Raji (cell line): ENCODE measurements around the gene TINCR.

Experiments used
- POLR2A ChIP-seq: IDR thresholded peaks from 2 replicates; pipeline ENCODE4 v1.6.1; 2011; ENCODE audit warnings: low read depth, low read length, control low read depth; ENCODE audit not compliant: insufficient read depth

TINCR gene

DNA sequence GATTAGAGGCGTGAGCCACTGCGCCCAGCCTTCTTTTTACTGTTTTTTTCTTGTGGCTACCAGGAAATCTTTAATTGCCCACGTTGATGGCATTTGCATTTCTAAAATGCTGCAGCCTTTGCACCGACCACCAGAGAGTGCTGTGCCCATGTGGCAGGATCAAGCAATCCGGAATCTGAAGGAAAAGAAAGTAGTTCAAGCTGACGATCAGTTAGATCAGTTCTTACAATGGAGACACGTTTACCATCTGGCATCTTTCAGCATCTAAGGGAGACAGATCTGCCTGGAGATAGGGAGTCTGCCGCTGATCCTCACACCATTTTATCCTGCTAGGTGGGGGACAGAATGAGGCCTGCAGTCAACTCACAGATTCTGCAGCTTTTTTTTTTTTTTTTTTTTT lies 19.9 kb downstream of the TINCR start:
- no peak for TF ChIP-seq POLR2A

GRCh38 chr19:5545984-5546383 lies 21.8 kb downstream of the TINCR start:
- no peak for TF ChIP-seq POLR2A

DNA sequence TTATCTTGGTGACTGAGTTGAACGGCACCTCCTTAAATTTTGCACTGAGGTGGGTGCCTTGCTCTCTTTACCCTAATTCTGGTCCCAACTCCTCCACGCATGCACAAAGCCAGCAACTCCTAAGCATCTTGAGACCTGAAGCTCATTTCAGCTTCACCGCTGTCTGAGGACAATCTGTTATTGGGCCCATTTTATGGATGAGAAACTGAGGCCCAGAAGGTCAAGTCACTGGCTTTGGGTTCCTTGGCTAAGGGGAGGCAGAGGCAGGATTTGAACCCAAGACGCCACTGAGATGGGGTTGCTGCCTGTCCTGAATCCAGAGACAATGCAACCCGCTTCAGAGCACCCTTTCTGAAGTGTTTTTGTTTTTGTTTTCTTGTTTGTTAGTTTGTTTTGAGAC lies 22.7 kb downstream of the TINCR start:
- no peak for TF ChIP-seq POLR2A

DNA sequence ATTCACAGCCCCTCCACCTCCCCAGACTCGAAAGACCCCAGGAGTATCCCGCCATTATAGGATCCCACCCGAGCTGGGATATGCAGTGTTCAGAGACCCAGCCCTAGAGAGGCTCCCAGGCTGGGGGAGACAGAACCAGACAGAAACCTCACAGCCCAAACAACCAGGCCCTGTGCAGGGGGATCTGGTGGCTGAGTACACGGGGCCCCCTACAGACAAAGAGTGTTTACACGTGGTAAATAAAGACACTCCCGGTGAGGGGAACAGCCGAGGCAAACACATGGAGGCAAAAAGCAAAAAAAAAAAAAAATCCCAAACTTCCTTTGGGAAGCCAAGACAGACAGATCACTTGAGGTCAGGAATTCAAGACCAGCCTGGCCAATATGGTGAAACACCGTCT lies 25.1 kb downstream of the TINCR start:
- TF ChIP-seq POLR2A, result no peak

DNA sequence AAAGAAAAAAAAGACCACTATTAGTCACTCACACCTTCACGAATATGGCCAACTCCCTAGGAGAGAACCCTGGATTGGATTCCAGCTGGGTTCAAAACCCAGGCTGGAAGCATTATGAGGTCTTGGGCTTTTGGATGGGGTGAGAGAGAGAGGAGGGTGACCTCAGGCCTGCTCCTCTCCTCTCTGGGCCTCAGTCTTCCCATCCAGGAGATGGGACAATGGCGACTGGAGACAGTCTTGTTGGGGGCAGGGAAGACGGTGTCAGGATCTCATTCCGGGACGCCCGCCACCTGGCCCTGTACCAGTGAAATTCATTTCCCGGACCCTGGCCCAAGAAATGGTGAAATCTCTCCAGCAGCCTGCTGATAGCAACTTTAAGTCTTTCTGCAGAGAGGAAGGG lies 26.3 kb downstream of the TINCR start:
- TF ChIP-seq POLR2A, result no peak

DNA sequence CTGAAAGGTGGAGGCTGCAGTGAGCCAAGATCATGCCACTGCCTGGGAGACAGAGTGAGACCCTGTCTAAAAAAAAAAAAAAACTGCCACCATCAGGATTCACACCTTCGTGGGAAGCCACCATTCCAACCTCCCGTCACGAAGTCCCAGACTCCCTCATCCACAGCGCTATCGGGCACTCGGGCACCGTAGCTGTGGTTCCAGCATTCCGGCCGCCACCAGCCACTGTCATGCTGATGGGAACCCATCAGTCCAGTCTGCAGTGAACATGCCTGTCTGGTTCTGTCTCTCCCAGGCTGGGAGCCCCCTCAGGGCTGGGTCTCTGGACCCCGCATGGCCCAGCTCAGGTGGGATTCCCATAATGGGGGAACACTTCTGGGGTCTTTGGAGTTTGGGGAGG lies 27.5 kb downstream of the TINCR start:
- no peak for TF ChIP-seq POLR2A

GRCh38 chr19:5537870-5538269 lies 29.9 kb downstream of the TINCR start:
- TF ChIP-seq POLR2A, result no peak

DNA sequence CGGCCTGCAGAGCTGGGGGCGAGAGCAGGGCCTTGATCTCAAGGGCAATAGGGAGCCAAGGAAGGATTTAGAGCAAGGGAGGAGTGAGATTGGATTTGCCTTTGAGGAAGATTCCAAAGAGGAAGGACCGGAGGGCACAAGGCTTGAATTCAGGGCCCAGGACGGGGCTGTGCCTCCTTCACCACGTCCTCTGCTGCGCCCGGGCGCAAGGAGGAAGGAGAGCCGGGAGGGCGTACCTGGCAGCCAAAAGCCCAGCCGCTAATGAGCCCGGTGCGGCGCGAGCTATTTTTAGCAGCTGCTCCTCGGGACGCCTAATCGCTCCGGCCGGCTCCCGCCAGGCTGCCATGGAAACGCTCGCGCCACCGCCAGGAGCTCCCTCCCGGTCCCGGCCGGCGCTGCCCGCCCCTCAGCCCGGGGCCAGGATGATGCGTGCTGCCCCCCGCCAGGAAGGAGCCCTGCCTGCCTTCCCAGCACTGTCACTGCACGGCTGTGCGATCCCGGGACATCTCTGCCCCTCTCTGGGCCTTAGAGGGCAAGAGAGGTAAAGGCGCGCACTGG lies 31.3 kb downstream of the TINCR start:
- no peak for TF ChIP-seq POLR2A

- TF ChIP-seq POLR2A, result no peak
Measured at GRCh38 chr19:5534787-5535586, 32.8 kb downstream of the TINCR start.

- no peak for TF ChIP-seq POLR2A
Measured at GRCh38 chr19:5533257-5533656, 34.5 kb downstream of the TINCR start.

DNA sequence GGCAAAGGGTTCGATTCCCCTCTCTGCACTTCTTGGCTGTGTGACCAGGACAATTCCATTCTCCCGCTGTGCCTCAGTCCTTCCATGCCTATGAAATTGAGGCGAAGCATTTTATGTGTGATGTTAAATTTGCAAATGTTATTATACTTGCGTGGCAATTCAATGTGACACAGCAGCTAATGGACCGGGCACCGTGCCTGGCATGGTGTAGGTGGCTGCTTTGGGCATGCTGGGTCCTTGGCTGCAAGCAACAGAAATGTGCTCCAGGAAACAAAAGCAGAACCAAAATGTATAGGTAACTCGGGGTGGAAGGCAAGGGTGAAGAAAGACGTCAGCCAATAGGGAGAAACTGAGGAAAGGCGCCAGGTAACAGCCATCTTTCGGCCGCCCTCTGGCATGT lies 37.1 kb downstream of the TINCR start:
- no peak for TF ChIP-seq POLR2A

DNA sequence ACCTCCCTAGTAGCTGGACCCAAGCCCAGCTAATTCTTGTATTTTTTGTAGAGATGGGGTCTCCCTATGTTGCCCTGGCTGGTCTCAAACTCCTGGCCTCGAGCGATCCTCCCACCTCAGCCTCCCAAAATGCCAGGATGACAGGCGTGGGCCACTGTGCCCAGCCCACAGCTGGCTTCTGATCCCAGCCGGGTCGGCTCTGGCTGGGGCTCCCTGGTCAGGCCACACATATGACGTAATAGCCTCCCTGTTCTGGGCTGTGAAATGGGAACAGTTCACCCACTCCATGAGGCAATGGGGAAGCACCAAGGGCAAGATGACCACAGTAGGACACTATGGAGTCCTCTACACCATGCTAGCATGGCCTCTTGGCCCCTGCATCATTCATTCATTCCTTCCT lies 41.1 kb downstream of the TINCR start:
- TF ChIP-seq POLR2A, result no peak

GRCh38 chr19:5524081-5524480 lies 43.7 kb downstream of the TINCR start:
- no peak for TF ChIP-seq POLR2A

GRCh38 chr19:5522106-5522505 lies 45.6 kb downstream of the TINCR start:
- TF ChIP-seq POLR2A, result no peak

GRCh38 chr19:5520501-5520900 lies 47.3 kb downstream of the TINCR start:
- TF ChIP-seq POLR2A, result no peak

- no peak for TF ChIP-seq POLR2A
Measured at GRCh38 chr19:5519076-5519475, 48.7 kb downstream of the TINCR start.

GRCh38 chr19:5515737-5516136 lies 52.0 kb downstream of the TINCR start:
- TF ChIP-seq POLR2A, result no peak

DNA sequence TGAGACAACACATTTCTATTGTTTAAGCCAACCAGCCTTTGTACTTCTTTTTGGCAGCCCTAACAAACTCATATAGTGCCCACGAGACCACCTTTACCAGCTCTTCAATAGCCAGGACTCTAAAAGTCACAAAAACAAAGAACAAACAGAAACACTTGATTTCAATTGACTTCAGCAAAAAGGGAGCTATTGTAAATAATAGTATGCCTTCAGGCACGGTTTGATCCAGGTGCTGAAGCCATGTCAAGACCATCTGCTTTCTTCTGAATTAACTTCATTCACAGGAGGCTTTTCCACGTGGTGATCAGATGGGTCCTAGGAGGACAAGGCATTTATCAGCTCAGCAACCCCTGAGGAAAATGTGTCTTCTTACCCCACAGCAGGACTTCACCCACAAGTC lies 53.8 kb downstream of the TINCR start:
- TF ChIP-seq POLR2A, result no peak

GRCh38 chr19:5512715-5513114 lies 55.0 kb downstream of the TINCR start:
- no peak for TF ChIP-seq POLR2A
